ENCODE measurements around the gene REPS2.

The REPS2 gene

GRCh38 chrX:16934185-16934584, 12.3 kb upstream of the REPS2 start:
- TF ChIP-seq GATA2 (IDR thresholded peaks at IDR 0.05; ENCODE audit: low read depth, low read length) (no peak), GATA3 (IDR thresholded peaks at IDR 0.05; ENCODE audit: low read depth, low read length) (no peak)

- TF ChIP-seq GATA2 (IDR thresholded peaks at IDR 0.05; ENCODE audit: low read depth, low read length) (no peak), GATA3 (IDR thresholded peaks at IDR 0.05; ENCODE audit: low read depth, low read length) (no peak)
Measured at GRCh38 chrX:16946971-16947562, 609 bp downstream of the REPS2 start.

- TF ChIP-seq GATA2 (IDR thresholded peaks at IDR 0.05; ENCODE audit: low read depth, low read length) = no peak
- TF ChIP-seq GATA3 (IDR thresholded peaks at IDR 0.05; ENCODE audit: low read depth, low read length) = no peak
Measured at GRCh38 chrX:16950423-16950822, 4.0 kb downstream of the REPS2 start.

GRCh38 chrX:16953606-16954211, 7.3 kb downstream of the REPS2 start:
- TF ChIP-seq GATA3 (IDR thresholded peaks at IDR 0.05; ENCODE audit: low read depth, low read length) (no peak), GATA2 (IDR thresholded peaks at IDR 0.05; ENCODE audit: low read depth, low read length) (no peak)

GRCh38 chrX:16957751-16958150, 11.3 kb downstream of the REPS2 start:
- no peak for TF ChIP-seq GATA2 (IDR thresholded peaks at IDR 0.05; ENCODE audit: low read depth, low read length)
- no peak for TF ChIP-seq GATA3 (IDR thresholded peaks at IDR 0.05; ENCODE audit: low read depth, low read length)

- TF ChIP-seq GATA2 (IDR thresholded peaks at IDR 0.05; ENCODE audit: low read depth, low read length) (no peak), GATA3 (IDR thresholded peaks at IDR 0.05; ENCODE audit: low read depth, low read length) (no peak)
Measured at GRCh38 chrX:16958356-16958755, 11.9 kb downstream of the REPS2 start.

GRCh38 chrX:16963216-16963615, 16.8 kb downstream of the REPS2 start:
- TF ChIP-seq GATA3 (IDR thresholded peaks at IDR 0.05; ENCODE audit: low read depth, low read length) (no peak), GATA2 (IDR thresholded peaks at IDR 0.05; ENCODE audit: low read depth, low read length) (no peak)

- no peak for TF ChIP-seq GATA2 (IDR thresholded peaks at IDR 0.05; ENCODE audit: low read depth, low read length)
- TF ChIP-seq GATA3 (IDR thresholded peaks at IDR 0.05; ENCODE audit: low read depth, low read length) = no peak
Measured at GRCh38 chrX:16966752-16967448, 20.4 kb downstream of the REPS2 start.

GRCh38 chrX:16970977-16971376, 24.5 kb downstream of the REPS2 start:
- TF ChIP-seq GATA3 (IDR thresholded peaks at IDR 0.05; ENCODE audit: low read depth, low read length) (no peak), GATA2 (IDR thresholded peaks at IDR 0.05; ENCODE audit: low read depth, low read length) (no peak)

- TF ChIP-seq GATA2 (IDR thresholded peaks at IDR 0.05; ENCODE audit: low read depth, low read length) (no peak), GATA3 (IDR thresholded peaks at IDR 0.05; ENCODE audit: low read depth, low read length) (no peak)
Measured at GRCh38 chrX:16971694-16972093, 25.2 kb downstream of the REPS2 start.

- TF ChIP-seq GATA2 (IDR thresholded peaks at IDR 0.05; ENCODE audit: low read depth, low read length) (no peak), GATA3 (IDR thresholded peaks at IDR 0.05; ENCODE audit: low read depth, low read length) (no peak)
Measured at GRCh38 chrX:16975233-16975632, 28.8 kb downstream of the REPS2 start.

- TF ChIP-seq GATA2 (IDR thresholded peaks at IDR 0.05; ENCODE audit: low read depth, low read length) = no peak
- TF ChIP-seq GATA3 (IDR thresholded peaks at IDR 0.05; ENCODE audit: low read depth, low read length) = no peak
Measured at GRCh38 chrX:16977771-16978170, 31.3 kb downstream of the REPS2 start.

- TF ChIP-seq GATA3 (IDR thresholded peaks at IDR 0.05; ENCODE audit: low read depth, low read length) (no peak), GATA2 (IDR thresholded peaks at IDR 0.05; ENCODE audit: low read depth, low read length) (no peak)
Measured at GRCh38 chrX:16978193-16978984, 31.9 kb downstream of the REPS2 start.

- no peak for TF ChIP-seq GATA3 (IDR thresholded peaks at IDR 0.05; ENCODE audit: low read depth, low read length)
- no peak for TF ChIP-seq GATA2 (IDR thresholded peaks at IDR 0.05; ENCODE audit: low read depth, low read length)
Measured at GRCh38 chrX:16979226-16979625, 32.8 kb downstream of the REPS2 start.

Measured in SH-SY5Y (cell line).